ENCODE results near the gene CDK2. TPM values are rescaled to one million over a fixed set of nuclear protein-coding genes. Genes with fewer than 3 reads are reported as not detected.

CDK2 gene
- total RNA-seq, 1 donor from 2014 or later: 66.9 TPM

DNA sequence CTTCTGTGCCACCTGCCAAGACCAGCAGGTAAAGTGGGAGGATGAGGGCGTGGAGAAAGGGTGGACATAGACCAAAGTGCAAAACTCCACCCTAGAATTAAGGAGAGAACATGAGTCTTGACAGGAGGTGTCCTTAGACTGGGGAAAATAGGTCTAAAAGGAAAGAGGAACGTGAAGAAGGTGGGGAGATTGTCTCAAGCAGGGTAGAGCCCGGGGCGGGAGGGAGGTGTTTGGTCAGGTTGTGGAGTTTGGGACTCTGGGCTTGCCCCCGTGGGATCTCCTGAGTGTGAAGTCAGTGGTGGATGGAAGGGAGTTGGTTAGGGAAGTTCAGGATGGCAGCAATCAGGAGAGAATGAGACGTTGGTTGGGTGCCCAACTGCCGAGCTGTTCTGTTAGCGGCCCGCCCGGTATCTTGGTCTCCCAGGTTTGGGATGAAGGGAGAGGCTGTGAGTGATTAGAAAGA is 35.3 kb upstream of the CDK2 start:
- no peak for DNase-seq (ENCODE audit: low spot score, unreplicated experiment)
- Mint-ChIP-seq H3K9me3 (ENCODE audit: low read depth) (no peaks in the 10 kb centered on the region), H3K27ac (peak overlapping the region; percentile 81), H3K36me3 (ENCODE audit: insufficient read depth) (no peaks in the 10 kb centered on the region), H3K4me3 (ENCODE audit: low read depth) (peak overlapping the region; percentile 81), H3K4me1 (ENCODE audit: low read depth) (peaks cover 17% of the 10 kb centered on the region), H3K27me3 (peaks cover 46% of the 10 kb centered on the region)
- TF ChIP-seq CTCF (IDR thresholded peaks at IDR 0.05; ENCODE audit: unreplicated experiment): no peak

GRCh38 chr12:55931780-55932550 is 34.7 kb upstream of the CDK2 start:
- peak overlapping the region; percentile 81 for H3K27ac Mint-ChIP-seq
- H3K27me3 Mint-ChIP-seq: peaks cover 53% of the 10 kb centered on the region
- H3K4me1 Mint-ChIP-seq (ENCODE audit: low read depth): peaks cover 17% of the 10 kb centered on the region

DNA sequence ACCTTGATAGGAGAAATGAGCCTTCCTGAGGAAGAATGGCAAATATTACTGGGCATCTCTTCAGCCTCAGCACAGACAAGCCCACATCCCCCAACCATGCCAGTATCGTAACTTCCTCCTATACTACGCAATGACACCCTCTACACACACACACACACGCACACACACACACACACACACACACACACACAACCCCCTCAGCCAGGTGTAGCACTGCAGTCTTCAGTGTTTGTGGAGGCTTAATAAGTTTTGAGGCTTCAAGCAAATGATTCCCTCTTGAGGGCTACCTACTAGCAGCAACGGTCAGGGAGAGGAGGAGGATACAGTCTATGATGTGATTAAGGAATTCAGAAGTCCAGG is 34.1 kb upstream of the CDK2 start:
- no peak for DNase-seq (ENCODE audit: low spot score, unreplicated experiment)
- Mint-ChIP-seq H3K9me3 (ENCODE audit: low read depth) (no peaks in the 10 kb centered on the region), H3K27me3 (peaks cover 58% of the 10 kb centered on the region), H3K4me1 (ENCODE audit: low read depth) (peaks cover 17% of the 10 kb centered on the region), H3K36me3 (ENCODE audit: insufficient read depth) (no peaks in the 10 kb centered on the region), H3K27ac (no peak overlapping the region), H3K4me3 (ENCODE audit: low read depth) (peak overlapping the region; percentile 81)
- TF ChIP-seq CTCF (IDR thresholded peaks at IDR 0.05; ENCODE audit: unreplicated experiment): no peak

More at GRCh38 chr12:55931780-55932550, 34.7 kb upstream of the CDK2 start:
- Mint-ChIP-seq H3K36me3 (ENCODE audit: insufficient read depth) (no peaks in the 10 kb centered on the region), H3K9me3 (ENCODE audit: low read depth) (no peaks in the 10 kb centered on the region), H3K4me3 (ENCODE audit: low read depth) (peak overlapping the region; percentile 81)
- DNase-seq (ENCODE audit: low spot score, unreplicated experiment): peak; percentile 22
- TF ChIP-seq CTCF (IDR thresholded peaks at IDR 0.05; ENCODE audit: unreplicated experiment): no peak

DNA sequence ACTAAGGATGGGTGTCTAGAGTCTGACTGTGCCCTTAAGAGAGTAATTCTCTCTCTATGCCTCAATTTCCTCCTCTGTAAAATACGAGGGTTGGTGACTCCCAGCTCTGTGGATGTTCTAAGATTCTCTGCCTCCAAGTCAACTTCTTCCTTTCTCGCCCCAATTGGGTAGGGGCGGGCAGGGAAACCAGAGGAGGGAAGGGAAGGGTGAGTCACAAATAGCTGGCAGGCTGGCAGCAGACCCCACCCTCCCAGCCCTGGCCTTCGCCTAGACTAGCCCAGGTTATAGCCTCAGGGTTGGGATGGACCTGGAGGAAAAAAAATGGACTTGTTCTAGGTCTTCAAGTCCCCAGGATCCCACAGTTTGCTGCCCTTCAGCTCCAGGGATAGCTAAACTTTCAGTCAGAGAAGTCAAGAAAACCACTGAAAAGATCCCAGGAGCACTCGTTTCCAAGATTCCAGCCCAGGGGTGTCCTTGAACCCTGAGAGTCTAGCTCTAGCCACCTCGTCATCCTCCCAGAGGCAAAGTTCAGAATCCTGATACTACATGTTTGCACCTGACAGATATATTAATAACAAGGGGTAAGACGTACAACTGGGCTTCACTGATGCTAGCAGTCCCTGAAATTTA is 33.3 kb upstream of the CDK2 start:
- Mint-ChIP-seq H3K9me3 (ENCODE audit: low read depth) (no peaks in the 10 kb centered on the region), H3K36me3 (ENCODE audit: insufficient read depth) (no peaks in the 10 kb centered on the region), H3K27ac (no peak overlapping the region), H3K27me3 (peaks cover 61% of the 10 kb centered on the region), H3K4me3 (ENCODE audit: low read depth) (no peak overlapping the region), H3K4me1 (ENCODE audit: low read depth) (peaks cover 16% of the 10 kb centered on the region)
- no peak for DNase-seq (ENCODE audit: low spot score, unreplicated experiment)
- TF ChIP-seq CTCF (IDR thresholded peaks at IDR 0.05; ENCODE audit: unreplicated experiment): no peak

GRCh38 chr12:55933799-55934742 is 32.6 kb upstream of the CDK2 start:
- H3K36me3 Mint-ChIP-seq (ENCODE audit: insufficient read depth): no peaks in the 10 kb centered on the region
- H3K27ac Mint-ChIP-seq: no peak overlapping the region
- DNase-seq (ENCODE audit: low spot score, unreplicated experiment): no peak
- TF ChIP-seq CTCF (IDR thresholded peaks at IDR 0.05; ENCODE audit: unreplicated experiment): no peak
- no peak overlapping the region for H3K4me3 Mint-ChIP-seq (ENCODE audit: low read depth)
- H3K27me3 Mint-ChIP-seq: peaks cover 69% of the 10 kb centered on the region
- peaks cover 16% of the 10 kb centered on the region for H3K4me1 Mint-ChIP-seq (ENCODE audit: low read depth)
- no peaks in the 10 kb centered on the region for H3K9me3 Mint-ChIP-seq (ENCODE audit: low read depth)
